ENCODE data around the gene ITIH4. TPM values are rescaled to one million over a fixed set of nuclear protein-coding genes. Genes with fewer than 3 reads are reported as not detected.

The ITIH4 gene
- polyA plus RNA-seq, 1 of the 3 experiments (the other 2 are of a cell fraction) = 2.0 TPM

GRCh38 chr3:52769786-52770455, 60.6 kb downstream of the ITIH4 start:
- Histone ChIP-seq H3K27ac (ENCODE audit: low read depth in 2 of 2, low read length in 1 of 2) (0 out of 4 replicates have a peak overlapping the region, but pooled peaks of 1 of the 2 experiments have one; percentile 13), H4K20me1 (ENCODE audit: insufficient read depth) (no peaks in the 10 kb centered on the region), H3K79me2 (ENCODE audit: insufficient read depth) (peaks cover 29% of the 10 kb centered on the region), H3K9me2 (no peaks in the 10 kb centered on the region), H3F3A (replicated peaks; ENCODE audit: insufficient read depth) (no peaks in the 10 kb centered on the region), H2AFZ (ENCODE audit: low read depth) (peak overlapping the region; percentile 95), H3K4me3 (ENCODE audit: low read depth in 2 of 2, low read length in 1 of 2) (peak overlapping the region; percentile 70 to 77), H3K4me1 (ENCODE audit: control insufficient read depth in 1 of 2, insufficient read depth in 2 of 2, low read depth in 1 of 2, low read length in 1 of 2) (peaks cover 0 to 7% of the 10 kb centered on the region in 2 experiments; a peak in 2 of 4 replicates), H3K36me3 (replicated peaks in 1 of 2; ENCODE audit: control insufficient read depth in 1 of 2, insufficient read depth in 2 of 2, low read length in 1 of 2) (peaks cover 16 to 20% of the 10 kb centered on the region in 2 experiments), H3K9ac (peak overlapping the region; percentile 66; the same call in 1 of the 2 replicates), H3K9me3 (no peaks in the 10 kb centered on the region), H3K4me2 (peak overlapping the region; percentile 87), H3K27me3 (ENCODE audit: insufficient read depth) (no peaks in the 10 kb centered on the region)
- no peak for DNase-seq
- TF ChIP-seq FOXM1 (IDR thresholded peaks at IDR 0.05; ENCODE audit: low read depth) (no peak), RCOR1 (IDR thresholded peaks at IDR 0.05; ENCODE audit: low read length) (no peak), EP300 (IDR thresholded peaks at IDR 0.05; ENCODE audit: borderline replicate concordance in 1 of 2, low read depth in 1 of 2, low read length in 1 of 2) (no peak), GABPA (IDR thresholded peaks at IDR 0.05; ENCODE audit: low read depth) (no peak), TAF1 (IDR thresholded peaks at IDR 0.05; ENCODE audit: borderline replicate concordance, low read depth, low read length) (no peak), MXI1 (IDR thresholded peaks at IDR 0.05; ENCODE audit: low read depth, low read length) (no peak), PBX3 (IDR thresholded peaks at IDR 0.05) (no peak), GATA2 (CRISPR knock-in tag; IDR thresholded peaks at IDR 0.05) (no peak), TEAD4 (IDR thresholded peaks at IDR 0.05; ENCODE audit: borderline replicate concordance, insufficient read depth) (no peak), RFX5 (IDR thresholded peaks at IDR 0.05; ENCODE audit: low read length) (no peak), SIN3A (IDR thresholded peaks at IDR 0.05; ENCODE audit: borderline replicate concordance, low read depth, low read length) (no peak), JUND (IDR thresholded peaks at IDR 0.05) (no peak), MAX (IDR thresholded peaks at IDR 0.05; ENCODE audit: low read depth) (no peak), NFIC (IDR thresholded peaks at IDR 0.05; ENCODE audit: borderline replicate concordance) (no peak), POLR2AphosphoS5 (IDR thresholded peaks at IDR 0.05; ENCODE audit: low read depth, low read length) (no peak), USF2 (IDR thresholded peaks at IDR 0.05; ENCODE audit: borderline replicate concordance, low read depth, low read length) (no peak)
- CTCF ChIA-PET = no interaction called here
- POLR2A ChIA-PET = interaction anchor here (0.8 to 1.0 kb wide), 3 partner anchors 10 to 59 kb away, joined by 3 to 6 read pairs (median 6); no protein-coding TSS in a partner anchor
- WGBS (ENCODE audit: low lambda C conversion rate) = 16% methylated on average over 13 of the region's 13 CpGs

- no peaks in the 10 kb centered on the region for H4K20me1 ChIP-seq (ENCODE audit: insufficient read depth)
- H3K4me2 ChIP-seq = no peak overlapping the region
- peaks cover 10% of the 10 kb centered on the region for H3K79me2 ChIP-seq (ENCODE audit: insufficient read depth)
- whole genome bisulfite sequencing (ENCODE audit: low lambda C conversion rate) = 94% methylated on average over 2 of the region's 2 CpGs
- no peak overlapping the region for H3K4me3 ChIP-seq (ENCODE audit: low read depth in 2 of 2, low read length in 1 of 2)
- no peak overlapping the region for H3K27ac ChIP-seq (ENCODE audit: low read depth in 2 of 2, low read length in 1 of 2)
- peaks cover 54 to 65% of the 10 kb centered on the region in 2 experiments for H3K36me3 ChIP-seq (replicated peaks in 1 of 2; ENCODE audit: control insufficient read depth in 1 of 2, insufficient read depth in 2 of 2, low read length in 1 of 2)
- DNase-seq = no peak
- no peaks in the 10 kb centered on the region for H3F3A ChIP-seq (replicated peaks; ENCODE audit: insufficient read depth)
- H3K9me3 ChIP-seq = no peaks in the 10 kb centered on the region
- H3K9me2 ChIP-seq = no peaks in the 10 kb centered on the region
- no peaks in the 10 kb centered on the region for H3K27me3 ChIP-seq (ENCODE audit: insufficient read depth)
- H3K4me1 ChIP-seq (ENCODE audit: control insufficient read depth in 1 of 2, insufficient read depth in 2 of 2, low read depth in 1 of 2, low read length in 1 of 2) = no peaks in the 10 kb centered on the region
- H3K9ac ChIP-seq = no peak overlapping the region
- ChIA-PET POLR2A (no interaction called here), CTCF (no interaction called here)
- no peak overlapping the region for H2AFZ ChIP-seq (ENCODE audit: low read depth)
- TF ChIP-seq TAF1 (IDR thresholded peaks at IDR 0.05; ENCODE audit: borderline replicate concordance, low read depth, low read length) (no peak), CTCF (IDR thresholded peaks at IDR 0.05) (no peak), FOXJ3 (CRISPR knock-in tag; IDR thresholded peaks at IDR 0.05) (no peak), MAX (IDR thresholded peaks at IDR 0.05; ENCODE audit: low read depth) (no peak), TCF12 (IDR thresholded peaks at IDR 0.05) (no peak), NFIC (IDR thresholded peaks at IDR 0.05; ENCODE audit: borderline replicate concordance) (no peak), FOSL2 (IDR thresholded peaks at IDR 0.05; ENCODE audit: borderline replicate concordance, low read depth) (no peak), RAD21 (IDR thresholded peaks at IDR 0.05; ENCODE audit: low read length) (no peak), TEAD4 (IDR thresholded peaks at IDR 0.05; ENCODE audit: borderline replicate concordance, insufficient read depth) (no peak), JUND (IDR thresholded peaks at IDR 0.05) (no peak)
Measured at GRCh38 chr3:52763466-52763865, 67.0 kb downstream of the ITIH4 start.

All from SK-N-SH (cell line).